ENCODE measurements around the gene GHRH.

GHRH gene

GRCh38 chr20:37262505-37262904 is 891 bp upstream of the GHRH start:
- no peaks in the 10 kb centered on the region for H3K9me3 ChIP-seq (ENCODE audit: insufficient read depth, low read length, severe bottlenecking)
- peaks cover 14% of the 10 kb centered on the region for H3K27me3 ChIP-seq (ENCODE audit: insufficient read depth, low read length, poor library complexity)
- DNase-seq = no peak

GRCh38 chr20:37260923-37261322 is 691 bp downstream of the GHRH start:
- no peaks in the 10 kb centered on the region for H3K4me1 ChIP-seq (ENCODE audit: insufficient read depth, low read length)
- no peaks in the 10 kb centered on the region for H3K79me2 ChIP-seq (ENCODE audit: insufficient read depth, low read length)
- no peak for TF ChIP-seq EZH2 (IDR thresholded peaks at IDR 0.05; ENCODE audit: borderline replicate concordance, low read depth, low read length, severe bottlenecking)
- no peak for TF ChIP-seq CTCF (IDR thresholded peaks at IDR 0.05; ENCODE audit: borderline replicate concordance, extremely low read depth, low read length, poor library complexity, severe bottlenecking)
- peaks cover 14% of the 10 kb centered on the region for H3K27me3 ChIP-seq (ENCODE audit: insufficient read depth, low read length, poor library complexity)
- no peaks in the 10 kb centered on the region for H3K9me3 ChIP-seq (ENCODE audit: insufficient read depth, low read length, severe bottlenecking)
- H2AFZ ChIP-seq (ENCODE audit: low read depth, low read length) = no peak overlapping the region
- DNase-seq = no peak
- no peak overlapping the region for H3K9ac ChIP-seq (ENCODE audit: low read depth, low read length)
- no peak overlapping the region for H3K4me3 ChIP-seq (ENCODE audit: low read depth in 1 of 2, low read length in 2 of 2)
- no peak overlapping the region for H3K4me2 ChIP-seq (ENCODE audit: insufficient read depth, low read length)
- no peaks in the 10 kb centered on the region; the same call in 1 of the 2 replicates for H4K20me1 ChIP-seq (ENCODE audit: insufficient read depth, low read length)
- no peak overlapping the region for H3K27ac ChIP-seq (ENCODE audit: low read length)
- H3K36me3 ChIP-seq (ENCODE audit: insufficient read depth, low read length) = no peaks in the 10 kb centered on the region
- ATAC-seq (ENCODE audit: insufficient read depth, low read depth) = no peak

More at GRCh38 chr20:37262505-37262904, 891 bp upstream of the GHRH start:
- Histone ChIP-seq H3K4me2 (ENCODE audit: insufficient read depth, low read length) (no peak overlapping the region), H3K9ac (ENCODE audit: low read depth, low read length) (no peak overlapping the region), H3K27ac (ENCODE audit: low read length) (no peak overlapping the region), H2AFZ (ENCODE audit: low read depth, low read length) (no peak overlapping the region), H3K36me3 (ENCODE audit: insufficient read depth, low read length) (no peaks in the 10 kb centered on the region), H3K79me2 (ENCODE audit: insufficient read depth, low read length) (no peaks in the 10 kb centered on the region), H3K4me1 (ENCODE audit: insufficient read depth, low read length) (no peaks in the 10 kb centered on the region), H3K4me3 (ENCODE audit: low read depth in 1 of 2, low read length in 2 of 2) (no peak overlapping the region), H4K20me1 (ENCODE audit: insufficient read depth, low read length) (no peaks in the 10 kb centered on the region)
- no peak for ATAC-seq (ENCODE audit: insufficient read depth, low read depth)
- TF ChIP-seq CTCF (IDR thresholded peaks at IDR 0.05; ENCODE audit: borderline replicate concordance, extremely low read depth, low read length, poor library complexity, severe bottlenecking) (no peak), EZH2 (IDR thresholded peaks at IDR 0.05; ENCODE audit: borderline replicate concordance, low read depth, low read length, severe bottlenecking) (no peak)

- Histone ChIP-seq H3K27ac (ENCODE audit: low read length) (no peak overlapping the region), H3K4me1 (ENCODE audit: insufficient read depth, low read length) (no peaks in the 10 kb centered on the region), H3K9ac (ENCODE audit: low read depth, low read length) (no peak overlapping the region), H2AFZ (ENCODE audit: low read depth, low read length) (no peak overlapping the region), H3K79me2 (ENCODE audit: insufficient read depth, low read length) (no peaks in the 10 kb centered on the region), H3K4me2 (ENCODE audit: insufficient read depth, low read length) (no peak overlapping the region), H3K9me3 (ENCODE audit: insufficient read depth, low read length, severe bottlenecking) (no peaks in the 10 kb centered on the region), H3K36me3 (ENCODE audit: insufficient read depth, low read length) (no peaks in the 10 kb centered on the region), H3K4me3 (ENCODE audit: low read depth in 1 of 2, low read length in 2 of 2) (no peak overlapping the region), H4K20me1 (ENCODE audit: insufficient read depth, low read length) (no peaks in the 10 kb centered on the region; the same call in 1 of the 2 replicates), H3K27me3 (ENCODE audit: insufficient read depth, low read length, poor library complexity) (peaks cover 14% of the 10 kb centered on the region)
- no peak for TF ChIP-seq CTCF (IDR thresholded peaks at IDR 0.05; ENCODE audit: borderline replicate concordance, extremely low read depth, low read length, poor library complexity, severe bottlenecking)
- no peak for TF ChIP-seq EZH2 (IDR thresholded peaks at IDR 0.05; ENCODE audit: borderline replicate concordance, low read depth, low read length, severe bottlenecking)
- DNase-seq (no peak), ATAC-seq (ENCODE audit: insufficient read depth, low read depth) (no peak)
These were observed 1.7 kb downstream of the GHRH start for GRCh38 chr20:37259865-37260264.

GRCh38 chr20:37259031-37259430 is 2.6 kb downstream of the GHRH start:
- Histone ChIP-seq H3K36me3 (ENCODE audit: insufficient read depth, low read length) (no peaks in the 10 kb centered on the region), H2AFZ (ENCODE audit: low read depth, low read length) (no peak overlapping the region), H3K4me2 (ENCODE audit: insufficient read depth, low read length) (no peak overlapping the region), H3K9ac (ENCODE audit: low read depth, low read length) (no peak overlapping the region), H3K4me3 (ENCODE audit: low read depth in 1 of 2, low read length in 2 of 2) (no peak overlapping the region), H3K79me2 (ENCODE audit: insufficient read depth, low read length) (no peaks in the 10 kb centered on the region), H3K27ac (ENCODE audit: low read length) (no peak overlapping the region), H3K9me3 (ENCODE audit: insufficient read depth, low read length, severe bottlenecking) (no peaks in the 10 kb centered on the region), H3K4me1 (ENCODE audit: insufficient read depth, low read length) (no peaks in the 10 kb centered on the region), H4K20me1 (ENCODE audit: insufficient read depth, low read length) (no peaks in the 10 kb centered on the region; the same call in 1 of the 2 replicates), H3K27me3 (ENCODE audit: insufficient read depth, low read length, poor library complexity) (peaks cover 14% of the 10 kb centered on the region)
- DNase-seq = no peak
- ATAC-seq (ENCODE audit: insufficient read depth, low read depth) = no peak
- TF ChIP-seq EZH2 (IDR thresholded peaks at IDR 0.05; ENCODE audit: borderline replicate concordance, low read depth, low read length, severe bottlenecking) = no peak
- no peak for TF ChIP-seq CTCF (IDR thresholded peaks at IDR 0.05; ENCODE audit: borderline replicate concordance, extremely low read depth, low read length, poor library complexity, severe bottlenecking)

Data from DND-41 (cell line).